DOHH2 (cell line): ENCODE measurements around the gene ZNF319.
"Not testable (repeated sequence)": the region's sequence is repeated elsewhere in the genome, so short reads cannot be mapped to it uniquely, and the experiment has no call there.

ENCODE experiments used
- H3F3A ChIP-seq: fragments of 200-600 bp; sonication (generic), shearing (Covaris generic); 2 replicates; pipeline ENCODE4 v1.6.0; 2016; ENCODE audit warnings: antibody characterized with exemption, mild to moderate bottlenecking; ENCODE audit not compliant: control insufficient read depth, insufficient read depth
- H3K27ac ChIP-seq: fragments of 200-600 bp; sonication (generic); 2 replicates; pipeline ENCODE4 v1.5.1; 2014; ENCODE audit warnings: low read depth, mild to moderate bottlenecking, low read length, moderate library complexity
- H3K27me3 ChIP-seq: fragments of 200-600 bp; sonication (generic); 2 replicates; pipeline ENCODE4 v1.6.1; 2014; ENCODE audit warnings: mild to moderate bottlenecking, low read length, mixed read lengths; ENCODE audit not compliant: control insufficient read depth
- H3K36me3 ChIP-seq: fragments of 200-600 bp; sonication (generic); 2 replicates; pipeline ENCODE4 v1.6.1; 2014; ENCODE audit warnings: mild to moderate bottlenecking, low read length, moderate library complexity, mixed read lengths; ENCODE audit not compliant: control insufficient read depth
- H3K4me1 ChIP-seq: fragments of 200-600 bp; sonication (generic); 2 replicates; pipeline ENCODE4 v1.6.1; 2014; ENCODE audit warnings: mild to moderate bottlenecking, low read length, mixed read lengths; ENCODE audit not compliant: control insufficient read depth
- H3K4me2 ChIP-seq: fragments of 200-600 bp; sonication (generic); 2 replicates; pipeline ENCODE4 v1.6.0; 2014; ENCODE audit warnings: mild to moderate bottlenecking, low read length, moderate library complexity
- H3K4me3 ChIP-seq: fragments of 200-600 bp; sonication (generic); 2 replicates; pipeline ENCODE4 v1.5.1; 2014; ENCODE audit warnings: mild to moderate bottlenecking, low read length, mixed read lengths
- H3K79me2 ChIP-seq: fragments of 200-600 bp; sonication (generic); 2 replicates; pipeline ENCODE4 v1.6.1; 2014; ENCODE audit warnings: mild to moderate bottlenecking, low read length, mixed read lengths; ENCODE audit not compliant: control insufficient read depth
- H3K9me2 ChIP-seq: fragments of 200-600 bp; sonication (generic); replicated peaks from 2 replicates; pipeline ENCODE4 v1.6.1; 2014; ENCODE audit warnings: mild to moderate bottlenecking, low read length, mixed read lengths; ENCODE audit not compliant: control insufficient read depth
- H3K9me3 ChIP-seq: fragments of 200-600 bp; sonication (generic); 2 replicates; pipeline ENCODE4 v1.6.1; 2014; ENCODE audit warnings: antibody characterized with exemption, low read length, mixed read lengths; ENCODE audit not compliant: control insufficient read depth, insufficient read depth
- H4K20me1 ChIP-seq: fragments of 200-600 bp; sonication (generic); 2 replicates; pipeline ENCODE4 v1.6.0; 2014; ENCODE audit warnings: low read depth, mild to moderate bottlenecking, antibody characterized with exemption, low read length, moderate library complexity; ENCODE audit not compliant: control insufficient read depth, insufficient read depth
- EZH2phosphoT487 ChIP-seq: fragments of 200-600 bp; sonication (generic); IDR thresholded peaks from 2 replicates; pipeline ENCODE4 v1.6.1; 2017; ENCODE audit warnings: borderline replicate concordance, mild to moderate bottlenecking, antibody characterized with exemption, low read length, moderate library complexity, mixed read lengths
- TF ChIP-seq, protein P1 (sequence below): fragments of 200-600 bp; sonication (generic); IDR thresholded peaks from one replicate; pipeline ENCODE4 v1.5.1; 2014; ENCODE audit warnings: antibody characterized with exemption, mild to moderate bottlenecking, low read depth, low read length; ENCODE audit not compliant: poor library complexity, severe bottlenecking

The ZNF319 gene

DNA sequence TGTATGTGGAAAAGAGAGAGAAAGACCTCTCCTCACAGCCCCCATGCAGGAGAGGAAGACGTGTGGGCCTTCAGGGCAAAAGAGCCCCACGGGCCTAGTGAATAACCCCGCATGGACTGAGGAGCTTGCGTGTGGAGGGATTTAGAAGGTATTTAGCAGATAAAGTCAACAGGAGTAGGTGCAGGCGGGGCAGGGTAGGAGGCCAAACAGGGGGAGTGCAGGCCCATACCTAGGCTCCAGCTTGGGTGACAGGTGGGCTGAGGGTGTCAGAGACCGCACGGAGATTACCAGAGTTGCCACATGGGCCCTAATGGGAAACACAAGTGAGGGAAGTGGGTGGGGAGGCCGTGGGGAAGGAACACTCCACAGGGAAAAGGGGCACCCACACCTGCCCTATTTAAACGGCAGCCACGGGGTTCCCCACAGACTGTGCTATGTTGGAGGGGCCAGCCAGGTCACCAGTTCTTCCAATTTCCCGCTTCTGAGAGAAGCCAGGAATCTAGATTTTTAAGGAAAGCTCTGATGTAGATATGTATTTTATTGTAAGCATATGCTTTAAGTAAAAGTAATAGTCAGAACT is 21.4 kb downstream of the ZNF319 start:
- H3F3A ChIP-seq = no peaks in the 10 kb centered on the region
- H3K4me2 ChIP-seq = no peak overlapping the region
- H3K9me2 ChIP-seq = no peaks in the 10 kb centered on the region
- H3K4me1 ChIP-seq = peaks cover 4% of the 10 kb centered on the region
- H3K27ac ChIP-seq = no peak overlapping the region
- H3K9me3 ChIP-seq = no peaks in the 10 kb centered on the region
- H3K27me3 ChIP-seq = peaks cover 8% of the 10 kb centered on the region
- TF ChIP-seq EZH2phosphoT487 = no peak
- TF ChIP-seq, protein P1, sequence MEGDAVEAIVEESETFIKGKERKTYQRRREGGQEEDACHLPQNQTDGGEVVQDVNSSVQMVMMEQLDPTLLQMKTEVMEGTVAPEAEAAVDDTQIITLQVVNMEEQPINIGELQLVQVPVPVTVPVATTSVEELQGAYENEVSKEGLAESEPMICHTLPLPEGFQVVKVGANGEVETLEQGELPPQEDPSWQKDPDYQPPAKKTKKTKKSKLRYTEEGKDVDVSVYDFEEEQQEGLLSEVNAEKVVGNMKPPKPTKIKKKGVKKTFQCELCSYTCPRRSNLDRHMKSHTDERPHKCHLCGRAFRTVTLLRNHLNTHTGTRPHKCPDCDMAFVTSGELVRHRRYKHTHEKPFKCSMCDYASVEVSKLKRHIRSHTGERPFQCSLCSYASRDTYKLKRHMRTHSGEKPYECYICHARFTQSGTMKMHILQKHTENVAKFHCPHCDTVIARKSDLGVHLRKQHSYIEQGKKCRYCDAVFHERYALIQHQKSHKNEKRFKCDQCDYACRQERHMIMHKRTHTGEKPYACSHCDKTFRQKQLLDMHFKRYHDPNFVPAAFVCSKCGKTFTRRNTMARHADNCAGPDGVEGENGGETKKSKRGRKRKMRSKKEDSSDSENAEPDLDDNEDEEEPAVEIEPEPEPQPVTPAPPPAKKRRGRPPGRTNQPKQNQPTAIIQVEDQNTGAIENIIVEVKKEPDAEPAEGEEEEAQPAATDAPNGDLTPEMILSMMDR = no peak
- H3K79me2 ChIP-seq = no peaks in the 10 kb centered on the region
- no peak overlapping the region for H3K4me3 ChIP-seq
- no peaks in the 10 kb centered on the region for H3K36me3 ChIP-seq
- no peaks in the 10 kb centered on the region for H4K20me1 ChIP-seq

DNA sequence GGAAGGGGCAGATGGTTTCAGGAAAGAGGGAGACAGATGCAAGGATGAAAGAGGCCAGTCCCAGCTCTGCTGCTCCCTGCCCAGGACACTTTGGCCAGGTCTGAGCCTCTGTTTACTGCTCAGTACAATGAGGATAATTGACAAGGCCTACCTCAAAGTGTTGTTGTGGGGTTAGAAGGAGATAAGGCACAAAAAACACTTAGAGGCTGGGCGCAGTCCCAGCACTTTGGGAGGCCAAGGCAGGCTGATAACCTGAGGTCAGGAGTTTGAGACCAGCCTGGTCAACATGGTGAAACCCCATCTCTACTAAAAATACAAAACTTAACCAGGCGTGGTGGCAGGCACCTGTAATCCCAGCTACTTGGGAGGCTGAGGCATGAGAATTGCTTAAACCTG is 22.4 kb downstream of the ZNF319 start:
- not testable (repeated sequence) for H3K9me3 ChIP-seq, H3F3A ChIP-seq, H3K79me2 ChIP-seq, H3K9me2 ChIP-seq, H4K20me1 ChIP-seq, H3K4me3 ChIP-seq, H3K36me3 ChIP-seq, H3K27ac ChIP-seq, H3K4me1 ChIP-seq, H3K27me3 ChIP-seq, H3K4me2 ChIP-seq

DNA sequence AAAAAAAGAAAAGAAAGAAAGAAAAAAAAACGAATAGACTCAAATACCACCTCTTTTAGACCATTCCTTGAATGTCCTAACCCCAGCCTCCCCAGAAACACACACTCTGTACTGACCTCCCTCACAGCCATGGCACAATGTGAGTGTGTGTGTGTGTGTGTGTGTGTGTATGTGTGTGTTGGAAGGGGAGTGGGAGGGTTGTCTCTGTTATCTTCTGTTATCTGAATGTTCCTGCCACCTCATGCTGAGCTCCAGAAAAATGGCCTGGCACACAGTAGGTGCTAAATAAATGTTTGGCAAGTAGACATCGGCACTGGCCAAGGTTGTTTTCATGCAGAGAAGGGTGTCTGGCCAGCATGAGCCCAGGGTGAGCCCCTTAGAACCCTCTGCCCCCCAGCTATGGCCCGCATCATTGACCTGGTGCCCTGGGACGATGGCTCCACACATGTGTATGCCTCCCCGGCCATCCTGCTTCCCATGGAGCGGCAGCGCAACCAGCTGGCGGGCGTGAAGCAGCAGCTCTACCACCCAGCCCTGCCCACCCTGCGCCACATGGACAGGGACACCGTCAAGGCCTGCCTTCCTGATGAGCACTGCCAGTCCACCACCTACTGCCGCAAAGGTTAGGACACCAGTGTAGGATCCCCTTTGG is 22.9 kb downstream of the ZNF319 start:
- Histone ChIP-seq H4K20me1 (no peaks in the 10 kb centered on the region), H3K27ac (no peak overlapping the region), H3K9me2 (no peaks in the 10 kb centered on the region), H3F3A (no peaks in the 10 kb centered on the region), H3K36me3 (no peaks in the 10 kb centered on the region), H3K79me2 (no peaks in the 10 kb centered on the region), H3K9me3 (no peaks in the 10 kb centered on the region), H3K4me3 (no peak overlapping the region), H3K27me3 (peaks cover 8% of the 10 kb centered on the region), H3K4me2 (no peak overlapping the region), H3K4me1 (peaks cover 4% of the 10 kb centered on the region)
- no peak for TF ChIP-seq EZH2phosphoT487
- TF ChIP-seq, protein P1 = no peak

DNA sequence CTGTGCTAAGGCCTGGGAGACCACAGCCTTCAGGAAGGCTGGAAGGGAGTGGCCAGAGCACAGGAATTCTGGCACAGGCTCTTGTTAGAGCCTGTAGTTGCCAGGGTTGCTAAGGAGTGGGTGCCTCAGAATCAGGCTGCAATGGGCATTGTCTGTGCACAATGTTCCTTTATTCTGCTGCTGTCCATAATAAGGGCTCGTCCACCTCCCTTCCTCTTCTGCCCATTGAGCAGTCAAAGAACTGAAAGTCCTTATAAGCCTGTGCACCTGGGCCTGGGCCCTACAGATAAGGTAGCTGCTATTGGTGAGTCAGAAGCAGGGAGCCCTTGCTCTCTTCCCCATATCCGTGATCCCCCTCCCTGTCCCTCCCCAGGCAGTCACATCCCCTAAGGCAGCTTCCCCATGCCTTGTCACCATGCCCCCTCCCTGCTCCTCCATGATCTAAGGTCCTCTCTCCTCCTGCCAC is 24.1 kb downstream of the ZNF319 start:
- H3K79me2 ChIP-seq = no peaks in the 10 kb centered on the region
- H3K4me2 ChIP-seq = no peak overlapping the region
- H3K9me2 ChIP-seq = no peaks in the 10 kb centered on the region
- TF ChIP-seq EZH2phosphoT487 = no peak
- TF ChIP-seq, protein P1 = no peak
- H3K4me3 ChIP-seq = no peak overlapping the region
- peaks cover 6% of the 10 kb centered on the region; the same call in 1 of the 2 replicates for H3K27me3 ChIP-seq
- no peaks in the 10 kb centered on the region for H3K4me1 ChIP-seq
- no peaks in the 10 kb centered on the region for H3K36me3 ChIP-seq
- no peaks in the 10 kb centered on the region for H4K20me1 ChIP-seq
- no peaks in the 10 kb centered on the region for H3K9me3 ChIP-seq
- no peak overlapping the region for H3K27ac ChIP-seq
- no peaks in the 10 kb centered on the region for H3F3A ChIP-seq
